GM12873 (cell line): ENCODE data around the gene PPM1L.

Experiments
- TF ChIP-seq, protein P1 (sequence below): IDR thresholded peaks from 2 replicates; pipeline ENCODE4 v1.5.1; 2012; ENCODE audit warnings: low read depth, mild to moderate bottlenecking, moderate library complexity, low read length, control low read depth; ENCODE audit not compliant: insufficient read depth; ENCODE audit errors: missing control alignments

Gene PPM1L

DNA sequence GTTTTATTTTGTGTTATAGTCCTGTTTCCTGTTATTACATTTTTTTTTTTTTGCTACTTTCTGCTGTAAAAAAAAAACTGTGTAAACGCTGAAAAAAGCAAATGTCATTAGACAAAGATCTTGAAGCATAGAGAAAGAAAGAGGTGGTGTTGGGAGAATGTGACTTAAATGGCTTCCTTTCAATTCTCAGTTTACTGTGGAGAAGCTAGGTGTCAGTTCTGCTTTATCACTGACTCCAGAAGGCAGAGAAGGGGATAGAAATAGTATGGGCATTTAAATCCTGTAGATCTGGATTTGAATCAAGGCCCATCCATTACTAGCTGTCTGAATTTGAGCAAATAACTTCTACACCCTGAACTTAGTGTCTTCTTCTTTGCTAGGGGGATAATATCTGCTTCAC, 23.0 kb downstream of the PPM1L start:
- TF ChIP-seq, protein P1, sequence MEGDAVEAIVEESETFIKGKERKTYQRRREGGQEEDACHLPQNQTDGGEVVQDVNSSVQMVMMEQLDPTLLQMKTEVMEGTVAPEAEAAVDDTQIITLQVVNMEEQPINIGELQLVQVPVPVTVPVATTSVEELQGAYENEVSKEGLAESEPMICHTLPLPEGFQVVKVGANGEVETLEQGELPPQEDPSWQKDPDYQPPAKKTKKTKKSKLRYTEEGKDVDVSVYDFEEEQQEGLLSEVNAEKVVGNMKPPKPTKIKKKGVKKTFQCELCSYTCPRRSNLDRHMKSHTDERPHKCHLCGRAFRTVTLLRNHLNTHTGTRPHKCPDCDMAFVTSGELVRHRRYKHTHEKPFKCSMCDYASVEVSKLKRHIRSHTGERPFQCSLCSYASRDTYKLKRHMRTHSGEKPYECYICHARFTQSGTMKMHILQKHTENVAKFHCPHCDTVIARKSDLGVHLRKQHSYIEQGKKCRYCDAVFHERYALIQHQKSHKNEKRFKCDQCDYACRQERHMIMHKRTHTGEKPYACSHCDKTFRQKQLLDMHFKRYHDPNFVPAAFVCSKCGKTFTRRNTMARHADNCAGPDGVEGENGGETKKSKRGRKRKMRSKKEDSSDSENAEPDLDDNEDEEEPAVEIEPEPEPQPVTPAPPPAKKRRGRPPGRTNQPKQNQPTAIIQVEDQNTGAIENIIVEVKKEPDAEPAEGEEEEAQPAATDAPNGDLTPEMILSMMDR = no peak

DNA sequence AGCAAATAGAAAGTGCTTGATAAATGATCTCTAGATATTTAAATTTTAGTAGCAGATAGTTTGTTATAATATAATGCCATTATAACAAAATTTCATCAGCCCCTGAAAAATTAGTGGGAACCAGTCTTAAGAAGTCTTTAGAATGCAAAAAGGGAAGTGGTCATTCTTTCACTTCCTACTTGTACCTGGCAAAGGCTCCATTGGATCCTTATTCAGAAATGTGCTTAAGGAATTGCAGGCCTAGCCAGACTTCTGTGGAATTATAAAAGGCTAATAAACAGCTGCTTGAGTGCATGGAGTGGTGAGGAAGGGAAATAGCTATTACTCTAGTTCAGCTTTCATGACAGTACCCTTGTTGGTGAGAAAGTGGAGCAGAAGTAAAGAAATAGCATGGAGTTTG, 24.2 kb downstream of the PPM1L start:
- TF ChIP-seq, protein P1 = no peak

DNA sequence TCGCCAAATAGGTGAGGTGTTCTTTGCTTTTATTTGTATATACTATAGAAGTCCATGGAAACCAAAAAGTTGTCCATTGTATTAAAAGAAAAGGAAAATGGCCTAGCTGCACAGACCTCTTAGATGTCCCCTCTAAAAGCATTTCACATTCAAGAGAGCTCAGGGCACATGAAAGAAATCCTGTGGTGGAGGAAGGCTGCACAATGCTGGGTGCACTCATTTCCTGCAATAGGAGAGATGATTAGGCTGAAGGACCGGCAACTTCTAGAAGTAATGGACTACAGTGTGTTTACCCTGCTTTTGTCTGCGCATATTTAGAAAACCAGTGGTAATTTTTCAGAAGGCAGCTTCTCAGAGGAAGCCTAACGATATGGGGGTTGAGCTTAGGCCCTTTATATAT, 25.4 kb downstream of the PPM1L start:
- TF ChIP-seq, protein P1 = no peak

DNA sequence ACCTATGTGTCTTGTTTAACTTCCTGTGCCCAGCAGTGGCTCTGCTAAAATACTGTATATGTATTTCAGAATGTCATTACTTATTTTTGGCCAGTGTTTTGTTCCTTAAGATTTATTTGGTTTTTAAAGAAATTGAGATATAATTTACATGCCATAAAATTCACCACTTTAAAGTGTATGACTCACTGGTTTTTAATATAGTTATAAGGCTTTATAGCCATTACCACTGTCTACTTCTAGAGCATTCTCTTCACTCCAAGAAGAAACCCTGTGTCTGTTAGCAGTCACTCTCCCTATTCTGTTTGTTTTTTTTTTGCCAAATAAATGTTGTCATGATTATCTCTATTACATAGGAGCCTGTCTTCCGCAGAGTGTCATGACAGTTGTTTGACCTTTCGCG, 25.8 kb downstream of the PPM1L start:
- TF ChIP-seq, protein P1 = no peak

DNA sequence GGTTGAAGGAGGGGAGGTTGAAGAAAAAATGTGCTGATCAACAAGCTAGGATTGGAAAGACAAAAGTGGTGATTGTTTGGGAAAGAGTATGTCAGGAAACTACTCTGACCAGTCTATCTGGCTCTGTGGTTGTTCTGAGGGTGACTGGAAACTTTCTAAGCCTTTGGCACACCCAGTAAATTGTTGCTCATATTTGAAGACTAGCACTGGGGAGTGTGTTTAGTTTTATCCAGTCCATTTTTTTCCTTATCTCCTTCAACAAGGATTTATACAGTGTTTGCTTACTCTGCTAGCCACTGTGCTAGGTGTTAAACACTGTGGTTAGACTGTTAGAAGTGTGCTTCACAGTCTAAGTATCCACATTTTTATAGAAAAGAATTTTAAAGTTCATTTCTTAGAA, 28.8 kb downstream of the PPM1L start:
- TF ChIP-seq, protein P1 = no peak

DNA sequence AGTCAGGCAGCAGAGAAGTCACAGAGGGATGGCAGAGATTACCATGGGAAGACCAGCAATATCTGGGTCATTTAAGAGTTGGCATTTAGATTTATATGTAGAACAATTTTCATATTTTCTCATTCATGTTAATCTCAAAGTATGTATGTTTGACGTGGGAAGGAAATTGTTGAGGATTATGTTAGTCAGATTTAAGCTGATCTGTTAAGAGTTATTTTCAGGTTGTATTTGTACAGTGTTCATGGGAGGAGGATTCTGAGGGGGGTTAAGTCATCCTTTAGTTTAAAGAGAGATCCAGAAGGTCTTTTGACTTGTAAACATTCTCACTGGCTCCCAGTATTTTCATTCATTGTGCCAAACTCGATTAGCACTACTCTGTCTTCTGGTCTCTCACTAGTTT, 34.7 kb downstream of the PPM1L start:
- TF ChIP-seq, protein P1 = no peak

DNA sequence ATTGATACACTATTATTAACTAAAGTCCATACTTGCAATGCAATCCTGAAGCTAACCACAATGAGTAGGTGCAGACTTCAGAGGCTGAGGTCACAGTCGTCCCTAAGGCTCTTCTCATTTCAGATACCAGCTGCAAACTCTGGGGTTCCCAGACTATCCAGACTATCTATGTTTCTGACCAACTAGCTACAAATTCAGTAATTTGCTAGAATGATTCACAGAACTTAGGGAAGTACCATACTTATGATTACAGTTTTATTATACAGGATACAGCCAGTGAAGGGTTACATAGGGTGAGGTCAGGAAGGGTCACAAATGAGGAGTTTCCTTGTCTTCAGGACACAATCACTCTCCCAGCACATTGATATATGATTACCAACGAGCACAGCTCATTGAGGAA, 36.5 kb downstream of the PPM1L start:
- TF ChIP-seq, protein P1 = no peak

DNA sequence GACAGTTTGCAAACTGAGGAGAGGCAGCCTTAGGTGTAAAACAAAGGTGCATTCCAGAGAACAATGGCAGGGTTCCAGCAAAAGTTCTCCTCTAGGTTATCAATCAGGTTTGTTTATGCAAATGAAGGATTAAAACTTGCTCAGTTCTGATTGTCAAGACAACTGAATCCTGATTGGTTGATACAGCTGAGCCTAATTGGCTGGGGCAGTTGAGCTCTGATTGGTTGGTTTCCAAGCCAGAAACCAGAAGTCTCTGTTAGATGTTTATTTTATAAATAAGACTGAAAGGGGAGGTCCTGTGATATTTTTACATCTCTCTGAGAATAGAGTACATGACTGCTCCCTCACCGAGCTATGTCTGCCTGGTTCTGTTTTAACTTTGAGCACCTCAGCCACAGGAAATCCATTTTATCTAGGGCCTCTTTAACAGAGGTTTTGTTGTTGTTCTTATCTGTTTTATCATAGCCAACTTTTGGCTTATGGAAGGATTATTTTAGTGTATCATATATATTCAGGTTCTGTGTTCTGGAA, 37.8 kb downstream of the PPM1L start:
- TF ChIP-seq, protein P1 = no peak
